GM21526 (cell line): Measurements from ENCODE around the gene OR10C1.

ENCODE experiments used
- ATAC-seq: cut with Tn5 transposase; IDR thresholded peaks from one replicate; pipeline ENCODE4 v1.9.1; 2021; ENCODE audit warnings: moderate library complexity; ENCODE audit not compliant: unreplicated experiment, low FRiP score

Gene OR10C1

DNA sequence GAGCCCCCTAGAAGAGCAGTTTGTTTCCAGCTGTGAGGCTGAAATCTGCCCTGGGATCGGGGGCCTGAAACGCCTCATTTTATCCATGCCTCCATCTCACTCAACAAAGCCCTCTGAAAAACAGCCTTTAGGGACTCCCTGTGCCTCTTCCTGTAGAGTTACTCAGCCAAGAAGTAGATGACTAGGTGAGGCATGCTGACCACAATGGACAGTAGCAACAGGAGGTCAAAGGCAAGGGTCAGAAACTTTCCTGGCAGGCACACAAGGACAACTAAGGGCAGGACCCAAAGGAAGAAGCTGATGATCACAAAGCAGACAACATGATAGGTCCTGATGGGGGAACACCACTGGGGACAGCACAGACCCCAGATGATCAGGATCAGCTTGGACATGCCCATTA, 35.9 kb downstream of the OR10C1 start:
- no peak for ATAC-seq

DNA sequence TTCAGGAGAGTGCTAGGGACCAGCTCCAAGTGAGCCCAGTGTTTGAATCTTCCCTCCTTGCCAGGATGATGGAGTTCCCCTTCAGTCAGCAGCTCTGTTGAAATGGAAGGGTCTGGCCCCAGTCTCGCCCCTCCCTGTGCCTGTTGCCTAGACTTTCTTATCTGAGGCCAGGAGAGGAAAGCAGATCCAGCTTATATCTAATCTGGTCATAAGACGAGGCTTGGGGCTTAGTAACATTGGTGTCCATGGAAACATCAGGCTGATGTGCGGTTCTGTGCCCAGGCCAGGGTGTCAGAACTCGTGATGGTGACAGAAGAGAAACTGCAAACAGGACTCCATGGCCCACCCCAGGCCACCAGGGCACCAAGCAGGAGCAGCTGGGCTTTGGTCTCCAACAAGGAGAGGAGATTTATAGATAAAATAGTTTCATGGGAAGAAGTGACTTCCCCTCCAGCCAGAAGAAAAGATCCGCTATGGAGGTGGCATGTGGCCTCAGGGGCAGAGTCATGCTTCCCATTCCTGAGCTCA, 38.9 kb downstream of the OR10C1 start:
- no peak for ATAC-seq

GRCh38 chr6:29478740-29479139, 39.6 kb downstream of the OR10C1 start:
- ATAC-seq, result no peak

GRCh38 chr6:29479560-29479959, 40.5 kb downstream of the OR10C1 start:
- no peak for ATAC-seq

GRCh38 chr6:29483186-29483585, 44.1 kb downstream of the OR10C1 start:
- ATAC-seq, result no peak

- ATAC-seq, result no peak
Measured at GRCh38 chr6:29483735-29484134, 44.6 kb downstream of the OR10C1 start.

- ATAC-seq, result no peak
Measured at GRCh38 chr6:29486577-29486976, 47.5 kb downstream of the OR10C1 start.

DNA sequence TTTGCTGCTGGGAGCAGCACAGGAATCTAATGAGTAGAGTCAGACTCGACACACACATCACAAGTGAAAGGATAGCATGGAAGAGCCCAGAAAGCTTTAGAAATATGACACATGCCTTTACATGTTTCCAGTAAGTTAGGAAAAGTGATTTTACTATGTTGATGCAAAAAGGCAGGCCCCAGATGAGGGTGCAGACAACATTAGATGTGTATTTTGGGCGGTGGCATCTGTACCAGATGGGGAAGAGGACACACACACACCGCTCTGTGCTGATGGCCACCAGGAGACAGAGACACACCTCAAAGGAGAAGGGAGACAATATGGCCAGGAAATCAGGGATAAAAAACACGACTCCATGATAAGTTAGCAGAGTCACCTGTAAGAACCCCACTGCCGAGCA, 48.0 kb downstream of the OR10C1 start:
- ATAC-seq, result no peak

DNA sequence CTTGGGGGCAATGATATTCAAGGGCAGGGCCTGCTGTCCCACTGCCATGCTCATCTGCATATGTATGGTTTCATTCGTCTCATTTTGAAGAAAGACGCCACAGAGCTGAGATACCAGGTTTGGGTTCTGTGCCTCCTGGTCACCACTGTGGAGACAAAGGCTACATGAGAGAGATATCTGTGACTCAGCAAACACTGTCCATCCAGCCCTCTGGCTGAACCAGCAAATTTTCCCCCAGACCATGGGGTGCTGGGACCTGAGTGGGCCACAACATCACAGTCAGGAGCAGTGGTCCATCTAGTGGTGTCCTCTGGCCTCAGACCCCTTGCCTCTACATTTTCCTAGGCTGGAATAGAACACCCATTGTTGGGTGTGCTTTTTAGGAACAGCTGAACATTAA, 48.6 kb downstream of the OR10C1 start, which contains the start of gene MAS1L:
TSS of gene MAS1L (minus strand) at position 297 of the 400 bp plus-strand sequence. CDS start at position 243, 54 bp downstream.
- ATAC-seq, result no peak

DNA sequence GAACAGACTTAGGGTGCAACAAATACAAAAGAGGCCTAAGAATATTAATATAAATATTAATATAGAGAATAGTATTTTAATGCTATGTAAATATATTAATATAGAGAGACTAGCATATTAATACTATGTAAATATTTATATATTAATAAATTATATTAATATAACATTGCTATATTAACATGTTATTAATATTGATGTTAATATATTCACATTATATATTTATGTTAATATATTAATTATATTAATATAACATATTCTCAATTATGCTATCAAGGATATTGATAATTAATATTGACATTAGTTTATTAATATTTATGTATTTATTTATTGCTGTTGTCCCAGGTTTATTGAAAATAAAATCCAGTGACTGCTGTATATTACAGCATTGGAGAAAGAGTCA, 49.8 kb downstream of the OR10C1 start:
- ATAC-seq, result no peak

GRCh38 chr6:29489286-29489685, 50.2 kb downstream of the OR10C1 start:
- no peak for ATAC-seq

DNA sequence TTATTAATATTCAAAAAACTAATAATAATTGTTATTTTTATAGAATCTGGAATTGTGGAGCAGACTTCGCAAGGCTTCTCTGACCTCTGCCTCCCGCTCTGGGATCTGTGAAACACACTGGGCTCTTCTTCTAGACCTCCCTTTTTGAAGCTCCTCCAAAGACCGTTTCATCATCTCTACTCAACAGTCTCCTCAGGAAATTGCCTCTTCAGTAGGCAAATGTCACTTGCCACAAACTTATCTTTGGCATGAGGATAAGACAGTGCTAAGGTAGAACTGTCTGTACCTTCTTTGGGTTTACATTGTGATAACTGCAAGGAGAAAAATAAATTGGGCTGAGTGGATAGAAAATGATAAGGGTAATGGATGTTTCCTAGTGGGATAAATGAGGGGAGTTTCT, 50.9 kb downstream of the OR10C1 start:
- no peak for ATAC-seq

DNA sequence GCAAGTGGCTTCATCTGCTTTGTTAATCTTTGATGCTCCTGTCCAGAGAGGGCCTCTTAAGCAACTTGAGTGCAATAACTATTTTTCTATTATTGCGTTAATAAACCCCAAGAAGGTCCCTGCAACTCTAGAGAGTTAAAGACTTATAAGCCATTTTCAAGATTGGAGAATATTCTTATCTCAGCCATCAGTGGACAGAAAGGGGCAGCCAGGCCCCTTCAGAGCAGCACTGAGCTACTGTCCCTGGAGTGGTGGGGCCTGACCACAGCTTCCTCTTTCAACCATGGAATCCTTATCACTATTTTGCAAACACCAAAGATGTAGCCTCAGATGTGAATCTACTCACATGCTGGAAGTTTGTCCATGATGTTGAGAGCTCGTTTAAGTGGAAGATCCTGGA, 51.4 kb downstream of the OR10C1 start:
- no peak for ATAC-seq
